IMR-90 (cell line): ENCODE measurements around the gene MTCL1. TPM values are rescaled to one million over a fixed set of nuclear protein-coding genes. Genes with fewer than 3 reads are reported as not detected.

Experiments
- ATAC-seq: fragments of 200-7000 bp; cut with Tn5 transposase; 2 replicates; pipeline ENCODE4 v1.9.1; 2020; ENCODE audit warnings: low read depth, mild to moderate bottlenecking, moderate library complexity
- BruUV-seq: library from RNA; stranded (reverse); fragments of 400-500 nt; replicated peaks from 2 replicates; lab custom pipeline; 2021; lab: Mats Ljungman, UMichigan
- CTCF ChIA-PET: fragments of 300-600 bp; formaldehyde crosslinking; extraction: SDS; loops from one replicate; lab custom pipeline; 2021; ENCODE audit warnings: antibody characterized with exemption; lab: Yijun Ruan, JAX
- POLR2A ChIA-PET: fragments of 300-600 bp; sonication (Branson Sonifier 250); formaldehyde crosslinking; loops from one replicate; lab custom pipeline; 2022; ENCODE audit warnings: antibody characterized with exemption; ENCODE audit not compliant: unreplicated experiment; lab: Charles Lee
- DNase-seq: peaks from one replicate; pipeline ENCODE4 v3.0.0; 2013
- H2AFZ ChIP-seq: replicated peaks from 2 replicates; pipeline ENCODE3; 2013; ENCODE audit warnings: low read length, mild to moderate bottlenecking; ENCODE audit not compliant: poor library complexity
- H2AK5ac ChIP-seq: 2 replicates; pipeline ENCODE4 v1.6.1; 2013; ENCODE audit warnings: low read depth, low read length, inconsistent platforms
- H2AK9ac ChIP-seq: replicated peaks from 2 replicates; pipeline ENCODE3; 2013; ENCODE audit warnings: mild to moderate bottlenecking, low read depth, low read length, moderate library complexity; ENCODE audit not compliant: poor library complexity
- H2BK120ac ChIP-seq: 2 replicates; pipeline ENCODE4 v1.6.1; 2013; ENCODE audit warnings: low read depth, low read length, inconsistent platforms
- H2BK15ac ChIP-seq: 3 replicates; pipeline ENCODE4 v1.6.1; 2013; ENCODE audit warnings: low read depth, low read length, inconsistent platforms
- H2BK20ac ChIP-seq: 2 replicates; pipeline ENCODE4 v1.6.1; 2013; ENCODE audit warnings: low read depth, mild to moderate bottlenecking, inconsistent platforms, low read length, moderate library complexity
- H2BK5ac ChIP-seq: 2 replicates; pipeline ENCODE4 v1.6.1; 2013; ENCODE audit warnings: mild to moderate bottlenecking, low read depth, low read length, inconsistent platforms; ENCODE audit not compliant: poor library complexity, severe bottlenecking
- H3K14ac ChIP-seq: replicated peaks from 2 replicates; pipeline ENCODE4 v1.6.1; 2013; ENCODE audit warnings: low read depth, low read length, inconsistent platforms
- H3K18ac ChIP-seq: 2 replicates; pipeline ENCODE4 v1.6.1; 2013; ENCODE audit warnings: low read depth, low read length, control low read depth
- H3K23ac ChIP-seq: 2 replicates; pipeline ENCODE4 v1.6.1; 2013; ENCODE audit warnings: low read depth, low read length, inconsistent platforms
- H3K27ac ChIP-seq: 2 replicates; pipeline ENCODE4 v1.5.1; 2013; ENCODE audit warnings: mild to moderate bottlenecking, control low read depth, low read length; ENCODE audit not compliant: insufficient read depth
- H3K27me3 ChIP-seq: 2 replicates; pipeline ENCODE4 v1.6.1; 2013; ENCODE audit warnings: low read length; ENCODE audit not compliant: control insufficient read depth, insufficient read depth
- H3K36me3 ChIP-seq: 2 replicates; pipeline ENCODE4 v1.6.1; 2013; ENCODE audit warnings: low read length, mixed read lengths; ENCODE audit not compliant: control insufficient read depth, insufficient read depth
- H3K4ac ChIP-seq: 2 replicates; pipeline ENCODE4 v1.6.1; 2013; ENCODE audit warnings: low read depth, low read length, inconsistent platforms
- H3K4me1 ChIP-seq: 2 replicates; pipeline ENCODE4 v1.6.1; 2013; ENCODE audit warnings: low read length, mixed read lengths; ENCODE audit not compliant: control insufficient read depth, insufficient read depth
- H3K4me2 ChIP-seq: 2 replicates; pipeline ENCODE4 v1.6.1; 2013; ENCODE audit warnings: low read depth, mild to moderate bottlenecking, control low read depth, low read length, moderate library complexity
- H3K4me3 ChIP-seq: 2 replicates; pipeline ENCODE4 v1.5.1; 2013; ENCODE audit warnings: low read depth, mild to moderate bottlenecking, control low read depth, low read length, moderate library complexity; ENCODE audit not compliant: insufficient read depth
- H3K56ac ChIP-seq: 2 replicates; pipeline ENCODE4 v1.6.1; 2013; ENCODE audit warnings: low read length, inconsistent platforms; ENCODE audit not compliant: insufficient read depth; ENCODE audit errors: extremely low read depth
- H3K79me1 ChIP-seq, 2 experiments: 2 replicates each; pipeline ENCODE4 v1.6.1; 2013; ENCODE audit warnings: low read length in 2 of 2, inconsistent platforms in 1 of 2, low read depth in 1 of 2
- H3K9ac ChIP-seq: 2 replicates; pipeline ENCODE4 v1.6.1; 2013; ENCODE audit warnings: low read depth, low read length, control low read depth
- H3K9me1 ChIP-seq: 2 replicates; pipeline ENCODE4 v1.6.1; 2013; ENCODE audit warnings: low read length, inconsistent platforms; ENCODE audit not compliant: insufficient read depth
- H3K9me3 ChIP-seq: 2 replicates; pipeline ENCODE4 v1.6.1; 2013; ENCODE audit warnings: low read length; ENCODE audit not compliant: control insufficient read depth, insufficient read depth
- H4K20me1 ChIP-seq: 2 replicates; pipeline ENCODE4 v1.6.1; 2013; ENCODE audit warnings: low read length, inconsistent platforms; ENCODE audit not compliant: insufficient read depth
- H4K5ac ChIP-seq: 2 replicates; pipeline ENCODE4 v1.6.1; 2013; ENCODE audit warnings: mild to moderate bottlenecking, low read depth, low read length, control low read depth
- H4K8ac ChIP-seq, 2 experiments: 2 replicates each; pipeline ENCODE4 v1.6.1; 2013; ENCODE audit warnings: low read depth in 2 of 2, low read length in 2 of 2, control low read depth in 1 of 2, inconsistent platforms in 1 of 2
- H4K91ac ChIP-seq: 2 replicates; pipeline ENCODE4 v1.6.1; 2013; ENCODE audit warnings: low read depth, low read length, inconsistent platforms; ENCODE audit not compliant: insufficient read depth
- CHD1 ChIP-seq: IDR thresholded peaks from 2 replicates; pipeline ENCODE4 v1.6.1; 2012; ENCODE audit warnings: low read depth, low read length, improper control_type of control experiment
- CTCF ChIP-seq: conservative IDR thresholded peaks from 2 replicates; pipeline ENCODE4 v1.5.1; 2012; ENCODE audit warnings: mild to moderate bottlenecking, low read depth, low read length, improper control_type of control experiment
- ELK1 ChIP-seq: fragments of 150-350 bp; IDR thresholded peaks from 2 replicates; pipeline ENCODE4 v1.6.1; 2016; ENCODE audit warnings: low read depth, mild to moderate bottlenecking, low read length, moderate library complexity, borderline replicate concordance
- MAZ ChIP-seq: IDR thresholded peaks from 2 replicates; pipeline ENCODE4 v1.6.1; 2012; ENCODE audit warnings: low read depth, mild to moderate bottlenecking, low read length, improper control_type of control experiment, moderate library complexity, borderline replicate concordance
- NFE2L2 ChIP-seq: fragments of 150-350 bp; IDR thresholded peaks from 2 replicates; pipeline ENCODE4 v1.6.1; 2016; ENCODE audit warnings: low read depth, mild to moderate bottlenecking, low read length
- POLR2A ChIP-seq: IDR thresholded peaks from 2 replicates; pipeline ENCODE4 v1.6.1; 2012; ENCODE audit warnings: mild to moderate bottlenecking, low read depth, low read length
- RCOR1 ChIP-seq: IDR thresholded peaks from 2 replicates; pipeline ENCODE4 v1.6.1; 2012; ENCODE audit warnings: mild to moderate bottlenecking, low read length, improper control_type of control experiment; ENCODE audit not compliant: insufficient replicate concordance
- RFX5 ChIP-seq: IDR thresholded peaks from 2 replicates; pipeline ENCODE4 v1.8.0; 2012; ENCODE audit warnings: low read depth, mild to moderate bottlenecking, low read length, moderate library complexity
- USF2 ChIP-seq: fragments of 150-350 bp; IDR thresholded peaks from 2 replicates; pipeline ENCODE4 v1.6.1; 2017; ENCODE audit warnings: mild to moderate bottlenecking, antibody characterized with exemption, low read length, low read depth
- WGBS, 2 experiments: methylation state at CpG; one replicate each; pipeline versions ENCODE4 v1.1.5 to v1.1.7; 2013; ENCODE audit warnings: missing lambda C conversion rate in 2 of 2; ENCODE audit not compliant: insufficient read length in 1 of 2; ENCODE audit errors: extremely low coverage in 2 of 2; 5-methylcytosine and 5-hydroxymethylcytosine counted together
- dilution Hi-C: fragments of 300-500 bp; cut with HindIII; formaldehyde crosslinking; loops from one replicate; pipeline ENCODE4 v1.14.3; 2018; ENCODE audit warnings: low sequenced_read_pairs; ENCODE audit not compliant: unreplicated experiment
- in situ Hi-C: fragments of 300-500 bp; cut with MboI; formaldehyde crosslinking; loops from 3 replicates; pipeline ENCODE4 v1.14.3; 2019; ENCODE audit warnings: low sequenced_read_pairs, inconsistent platforms, mixed read lengths
- intact Hi-C: fragments of 100-400 bp; cut with micrococcal nuclease; formaldehyde crosslinking; loops from 2 replicates; pipeline ENCODE4 v1.10.0; 2022
- polyA plus RNA-seq, 3 experiments: library from polyadenylated mRNA; depleted of rRNA; stranded (reverse); fragments of >200 nt; gene quantifications; 2 replicates each; pipeline ENCODE4 v1.2.3, GENCODE V29; 2012; ENCODE audit warnings: low replicate concordance in 1 of 3
- total RNA-seq: library from RNA; depleted of rRNA; stranded (reverse); fragments of >200 nt; gene quantifications from 2 replicates; pipeline ENCODE4 v1.2.3, GENCODE V29; 2012

The MTCL1 gene
- total and polyA plus RNA-seq, 2 of the 4 experiments (the other 2 are of a cell fraction), result 29.0 to 45.3 TPM

- H3K27me3 ChIP-seq, result no peaks in the 10 kb centered on the region
- no peak overlapping the region for H3K14ac ChIP-seq
- H2AFZ ChIP-seq, result no peak overlapping the region
- no peak overlapping the region for H3K9ac ChIP-seq
- no CpG with 5 or more reads among the region's 4 CpGs for WGBS, 2 experiments
- no peak overlapping the region for H2BK20ac ChIP-seq
- H3K4me1 ChIP-seq, result peaks cover 13% of the 10 kb centered on the region
- H2AK5ac ChIP-seq, result no peak overlapping the region
- H3K79me1 ChIP-seq, result peaks cover 52 to 79% of the 10 kb centered on the region in 2 experiments
- peaks cover 17% of the 10 kb centered on the region for H3K9me1 ChIP-seq
- H2BK5ac ChIP-seq, result no peak overlapping the region
- dilution Hi-C loops (no loop called here), intact Hi-C loops (no loop called here), in situ Hi-C loops (no loop called here)
- DNase-seq (no peak), ATAC-seq (no peak)
- H3K36me3 ChIP-seq, result peaks cover 31% of the 10 kb centered on the region
- no peak overlapping the region for H3K27ac ChIP-seq
- no peak overlapping the region for H3K18ac ChIP-seq
- no peaks in the 10 kb centered on the region for H3K9me3 ChIP-seq
- H2AK9ac ChIP-seq, result no peak overlapping the region
- no peak overlapping the region for H3K4me3 ChIP-seq
- H3K4me2 ChIP-seq, result no peak overlapping the region
- H4K20me1 ChIP-seq, result peaks cover 5% of the 10 kb centered on the region
- BruUV-seq, result no TSS peak
- POLR2A ChIA-PET, result no interaction called here
- no peak overlapping the region for H4K91ac ChIP-seq
- no peak overlapping the region for H3K56ac ChIP-seq
- H2BK120ac ChIP-seq, result no peak overlapping the region
- no peak for TF ChIP-seq ELK1
- TF ChIP-seq MAZ, result no peak
- TF ChIP-seq RFX5, result no peak
- TF ChIP-seq RCOR1, result no peak
- TF ChIP-seq POLR2A, result no peak
- no peak for TF ChIP-seq CTCF
- no peak for TF ChIP-seq USF2
- TF ChIP-seq NFE2L2, result no peak
- TF ChIP-seq CHD1, result no peak
- H2BK15ac ChIP-seq, result no peak overlapping the region
- no peak overlapping the region for H3K4ac ChIP-seq
- CTCF ChIA-PET, result interaction anchor here (1.4 kb wide), 1 partner anchor 19 kb away, joined by 3 read pairs; no protein-coding TSS in a partner anchor
- no peak overlapping the region for H4K8ac ChIP-seq
- no peak overlapping the region for H3K23ac ChIP-seq
- H4K5ac ChIP-seq, result peak overlapping the region; percentile 20; the same call in 1 of the 2 replicates
Measured at GRCh38 chr18:8767340-8767739, 62.0 kb downstream of the MTCL1 start.
